Esophagus muscularis mucosa (tissue), 3 donors: Measurements from ENCODE around the gene RYR2.

Source experiments
- CTCF ChIP-seq, 3 experiments: fragments of 200-600 bp in 2 of 3; fragments of 450-650 bp in 1 of 3; sonication (generic) in 2 of 3; IDR thresholded peaks; one replicate each; pipeline ENCODE4 v1.5.1; 2017 to 2019; ENCODE audit warnings: antibody characterized with exemption in 3 of 3, mild to moderate bottlenecking in 2 of 3, moderate library complexity in 1 of 3
- POLR2A ChIP-seq: fragments of 450-650 bp; IDR thresholded peaks from one replicate; pipeline ENCODE4 v1.6.1; 2017; ENCODE audit warnings: antibody characterized with exemption, moderate library complexity, mild to moderate bottlenecking, low read depth

DNA sequence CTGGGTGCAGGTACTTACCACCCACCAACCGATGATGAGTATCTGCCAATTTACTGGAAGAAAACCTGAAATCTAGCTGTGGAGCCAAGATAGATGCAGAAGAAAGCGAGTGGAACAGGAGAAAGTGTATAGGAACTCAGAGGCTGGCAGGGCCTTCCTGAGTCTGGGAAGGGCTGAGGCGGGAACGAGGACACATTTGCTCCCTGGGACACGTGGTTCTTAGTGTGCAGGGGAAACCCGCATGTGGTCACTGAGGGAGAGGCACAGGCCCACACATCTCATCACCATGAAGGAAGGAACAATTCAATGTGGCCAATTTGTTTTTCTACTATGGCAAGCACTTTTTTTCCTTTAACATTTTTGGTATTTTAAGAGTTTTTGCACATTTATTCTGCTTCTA lies 8.2 kb downstream of the RYR2 start:
- TF ChIP-seq CTCF (IDR thresholded peaks at IDR 0.05) (no peak), POLR2A (no peak)
